Endothelial cell of umbilical vein (primary cell): ENCODE data around the gene RETREG3. TPM values are rescaled to one million over a fixed set of nuclear protein-coding genes. Genes with fewer than 3 reads are reported as not detected.

Experiments
- BruUV-seq: library from RNA; stranded (reverse); fragments of 400-500 nt; replicated peaks from 2 replicates; lab custom pipeline; 2021; lab: Mats Ljungman, UMichigan
- CTCF ChIA-PET: fragments of 300-600, 350-600 bp; sonication (Branson Sonifier 250); formaldehyde crosslinking; loops from one replicate; lab custom pipeline; 2021; ENCODE audit warnings: antibody characterized with exemption, inconsistent platforms; lab: Charles Lee
- POLR2A ChIA-PET: fragments of 300-600, 350-600 bp; sonication (Branson Sonifier 250); formaldehyde crosslinking; loops from one replicate; lab custom pipeline; 2021; ENCODE audit warnings: antibody characterized with exemption, inconsistent platforms; lab: Charles Lee
- DNase-seq: peaks from one replicate; pipeline ENCODE4 v3.0.0-alpha.2; 2011; ENCODE audit warnings: low read depth, low spot score
- FAIRE-seq: peaks from 2 replicates; lab custom pipeline; 2011; peaks lifted over from hg19 to GRCh38; lab: Jason Lieb, UNC
- H2AFZ ChIP-seq: 2 replicates; pipeline ENCODE4 v1.6.0; 2012; ENCODE audit warnings: low read depth, low read length, control low read depth, inconsistent platforms
- H3K27ac ChIP-seq: 2 replicates; pipeline ENCODE4 v1.5.1; 2011; ENCODE audit warnings: low read depth, mild to moderate bottlenecking, control low read depth, low read length, moderate library complexity; ENCODE audit not compliant: insufficient read depth
- H3K27me3 ChIP-seq, 2 experiments: 2 replicates each; pipeline versions ENCODE4 v1.6.0 to v1.6.1; 2011; ENCODE audit warnings: low read length in 2 of 2, mixed read lengths in 1 of 2; ENCODE audit not compliant: control insufficient read depth in 2 of 2, insufficient read depth in 2 of 2
- H3K36me3 ChIP-seq, 2 experiments: 2 replicates in 1 of 2; 3 replicates in 1 of 2; pipeline ENCODE4 v1.5.1; 2011; ENCODE audit warnings: low read length in 2 of 2, mild to moderate bottlenecking in 1 of 2, moderate library complexity in 1 of 2; ENCODE audit not compliant: control insufficient read depth in 2 of 2, insufficient read depth in 2 of 2; ENCODE audit errors: extremely low read depth in 1 of 2
- H3K4me1 ChIP-seq: 3 replicates; pipeline ENCODE4 v1.5.1; 2011; ENCODE audit warnings: mild to moderate bottlenecking, low read length; ENCODE audit not compliant: control insufficient read depth, insufficient read depth; ENCODE audit errors: extremely low read depth
- H3K4me2 ChIP-seq: 2 replicates; pipeline ENCODE4 v1.6.1; 2011; ENCODE audit warnings: low read length, control low read depth, mixed read lengths; ENCODE audit not compliant: insufficient read depth
- H3K4me3 ChIP-seq, 3 experiments: fragments of 200-600 bp in 1 of 3; sonication (generic), shearing (Covaris generic) in 1 of 3; replicated peaks in 1 of 3; 2 replicates each; pipeline ENCODE4 v1.5.1; 2011 to 2016; ENCODE audit warnings: control low read depth in 3 of 3, low read length in 3 of 3, mild to moderate bottlenecking in 2 of 3, inconsistent platforms in 1 of 3, low read depth in 1 of 3, moderate library complexity in 1 of 3; ENCODE audit not compliant: insufficient read depth in 1 of 3
- H3K79me2 ChIP-seq: 2 replicates; pipeline ENCODE4 v1.6.0; 2012; ENCODE audit warnings: low read length, inconsistent platforms; ENCODE audit not compliant: control insufficient read depth, insufficient read depth
- H3K9ac ChIP-seq: replicated peaks from 2 replicates; pipeline ENCODE3; 2011; ENCODE audit warnings: low read length, control low read depth; ENCODE audit not compliant: insufficient read depth; ENCODE audit errors: extremely low read depth
- H3K9me1 ChIP-seq: replicated peaks from 3 replicates; pipeline ENCODE4 v1.6.0; 2011; ENCODE audit warnings: mild to moderate bottlenecking, low read length; ENCODE audit not compliant: control insufficient read depth, insufficient read depth; ENCODE audit errors: extremely low read depth
- H3K9me3 ChIP-seq: replicated peaks from 2 replicates; pipeline ENCODE4 v1.5.1; 2012; ENCODE audit warnings: low read length, inconsistent platforms; ENCODE audit not compliant: control insufficient read depth, insufficient read depth
- H4K20me1 ChIP-seq: replicated peaks from 2 replicates; pipeline ENCODE3; 2011; ENCODE audit warnings: mild to moderate bottlenecking, low read length; ENCODE audit not compliant: control insufficient read depth, insufficient read depth; ENCODE audit errors: extremely low read depth
- EZH2 ChIP-seq: IDR thresholded peaks from 2 replicates; pipeline ENCODE4 v1.6.1; 2012; ENCODE audit warnings: borderline replicate concordance, low read depth, mild to moderate bottlenecking, moderate library complexity, low read length, inconsistent platforms; ENCODE audit not compliant: severe bottlenecking
- FOS ChIP-seq: IDR thresholded peaks from 2 replicates; pipeline ENCODE4 v1.6.1; 2011; ENCODE audit warnings: mild to moderate bottlenecking, low read length, moderate library complexity, borderline replicate concordance; ENCODE audit not compliant: insufficient read depth
- GATA2 ChIP-seq: IDR thresholded peaks from 2 replicates; pipeline ENCODE4 v1.7.0; 2011; ENCODE audit warnings: low read depth, mild to moderate bottlenecking, moderate library complexity, mixed read lengths, low read length; ENCODE audit not compliant: insufficient read length, insufficient read depth
- JUN ChIP-seq: IDR thresholded peaks from 2 replicates; pipeline ENCODE4 v1.6.1; 2011; ENCODE audit warnings: borderline replicate concordance, low read depth; ENCODE audit not compliant: insufficient read length, insufficient read depth
- MAX ChIP-seq: IDR thresholded peaks from 2 replicates; pipeline ENCODE4 v1.6.1; 2011; ENCODE audit not compliant: insufficient read depth, insufficient read length
- MYC ChIP-seq: IDR thresholded peaks from one replicate; pipeline ENCODE4 v1.6.1; 2011; ENCODE audit warnings: mild to moderate bottlenecking, low read depth, low read length
- POLR2A ChIP-seq: IDR thresholded peaks from 2 replicates; pipeline ENCODE4 v1.6.1; 2012; ENCODE audit warnings: low read depth, mild to moderate bottlenecking, control low read depth, low read length
- POLR2AphosphoS5 ChIP-seq: IDR thresholded peaks from 2 replicates; pipeline ENCODE4 v1.6.1; 2012; ENCODE audit warnings: low read depth, mild to moderate bottlenecking, control low read depth, low read length, moderate library complexity; ENCODE audit not compliant: insufficient read depth
- dilution Hi-C: fragments of 300-500 bp; cut with MboI; formaldehyde crosslinking; loops from one replicate; pipeline ENCODE4 v1.15.0; 2019; ENCODE audit warnings: low sequenced_read_pairs; ENCODE audit not compliant: extremely low pct_ligation_motif_present
- intact Hi-C: fragments of 100-400 bp; cut with micrococcal nuclease; formaldehyde crosslinking; loops from one replicate; pipeline ENCODE4 v1.10.0; 2022
- polyA plus RNA-seq, 4 experiments: library from polyadenylated mRNA; depleted of rRNA in 3 of 4; stranded (reverse) in 3 of 4; unstranded in 1 of 4; fragments of >200 nt; gene quantifications; 2 replicates each; pipeline versions ENCODE4 v1.2.1 to v1.2.3, GENCODE V29; 2011 to 2012; ENCODE audit warnings: missing spikeins in 1 of 4
- total RNA-seq: library from RNA; stranded (reverse); gene quantifications from 2 replicates; pipeline ENCODE4 v1.2.3, GENCODE V29; 2021

The RETREG3 gene
- total and polyA plus RNA-seq, 2 donors (not counting 3 experiments of a cell fraction or from before 2014, with no cell fraction given), result 36.2 to 53.4 TPM

DNA sequence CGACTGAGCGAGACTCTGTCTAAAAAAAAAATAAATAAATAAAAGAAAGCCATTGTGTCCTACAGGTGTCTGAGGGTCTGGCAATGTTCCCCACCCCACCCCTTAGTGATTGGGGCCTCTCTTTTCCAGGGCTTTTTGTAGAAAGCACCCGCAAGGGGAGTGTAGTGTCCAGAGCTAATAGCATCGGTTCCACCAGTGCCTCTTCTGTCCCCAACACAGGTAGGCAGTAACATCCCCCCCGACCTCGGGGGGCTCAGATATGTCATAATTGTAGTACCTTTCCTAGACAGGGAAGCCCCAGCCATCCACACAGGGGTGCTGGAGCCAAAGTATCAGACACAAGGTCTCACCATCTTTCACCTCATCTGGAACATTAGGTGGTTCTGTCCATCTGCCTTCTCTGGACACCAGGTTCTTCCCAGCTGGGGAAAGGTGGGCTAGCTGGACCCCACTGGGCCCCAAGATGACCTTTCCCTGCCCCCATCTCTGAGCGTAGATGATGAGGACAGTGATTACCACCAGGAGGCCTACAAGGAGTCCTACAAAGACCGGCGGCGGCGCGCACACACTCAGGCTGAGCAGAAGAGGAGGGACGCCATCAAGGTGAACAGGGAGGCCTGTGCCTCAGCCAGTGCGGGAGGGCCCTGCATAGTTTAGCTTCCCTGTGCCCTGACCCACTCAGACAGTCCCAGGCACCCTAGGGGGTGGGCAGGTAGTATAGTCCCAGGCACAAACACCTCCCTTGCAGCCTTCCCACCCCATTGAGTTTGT, 40.6 kb downstream of the RETREG3 start:
- no peak for FAIRE-seq

GRCh38 chr17:42566883-42567573, 42.1 kb downstream of the RETREG3 start, which contains the start of gene MLX:
TSS of gene MLX (plus strand) at chr17:42567100. CDS start at chr17:42567125, 25 bp downstream.
- no TSS peak for BruUV-seq

More for the DNA sequence above, 40.6 kb downstream of the RETREG3 start:
- H3K27ac ChIP-seq, result no peak overlapping the region
- peaks cover 20% of the 10 kb centered on the region for H3K79me2 ChIP-seq
- no peak overlapping the region for H3K9ac ChIP-seq
- BruUV-seq, result no TSS peak
- H3K4me1 ChIP-seq, result peaks cover 17% of the 10 kb centered on the region
- CTCF ChIA-PET, result interaction anchor here (0.9 to 5.4 kb wide), 4 partner anchors 9 to 256 kb away, joined by 3 to 38 read pairs (median 4); partner anchors contain the start of genes CCR10 and PSMC3IP
- H4K20me1 ChIP-seq, result no peaks in the 10 kb centered on the region
- intact Hi-C loops (no loop called here), dilution Hi-C loops (no loop called here)
- H2AFZ ChIP-seq, result no peak overlapping the region
- no peak for TF ChIP-seq FOS
- TF ChIP-seq MAX, result no peak
- TF ChIP-seq POLR2A, result peak; percentile 32
- DNase-seq, result no peak
- POLR2A ChIA-PET, result no interaction called here
- H3K4me2 ChIP-seq, result no peak overlapping the region
- H3K9me3 ChIP-seq, result no peaks in the 10 kb centered on the region
- no peaks in the 10 kb centered on the region for H3K9me1 ChIP-seq
- H3K27me3 ChIP-seq, result no peaks in the 10 kb centered on the region
- peaks cover 30 to 52% of the 10 kb centered on the region in 2 experiments for H3K36me3 ChIP-seq
- no peak overlapping the region for H3K4me3 ChIP-seq

More at GRCh38 chr17:42566883-42567573, 42.1 kb downstream of the RETREG3 start, which contains the start of gene MLX:
- no peaks in the 10 kb centered on the region for H3K9me1 ChIP-seq
- H3K4me3 ChIP-seq, result peak within 1 kb of the TSS; percentile 29 to 70 (median 61)
- peaks cover 27% of the 10 kb centered on the region for H3K4me1 ChIP-seq
- FAIRE-seq (peak; percentile 87), DNase-seq (peak; percentile 92)
- H3K27ac ChIP-seq, result peak within 1 kb of the TSS; percentile 0
- H3K4me2 ChIP-seq, result peak within 1 kb of the TSS; percentile 57
- peaks cover 19 to 39% of the 10 kb centered on the region in 2 experiments for H3K36me3 ChIP-seq
- CTCF ChIA-PET, result interaction anchor here (0.9 to 5.4 kb wide), 7 partner anchors 11 to 345 kb away, joined by 3 to 38 read pairs (median 3); partner anchors contain the start of genes CCR10, PSMC3IP, RETREG3 and TUBG1
- H3K79me2 ChIP-seq, result peaks cover 35% of the 10 kb centered on the region
- POLR2A ChIA-PET, result no interaction called here
- dilution Hi-C loops (no loop called here), intact Hi-C loops (loop anchor here (1.0 kb wide), 1 partner anchor 10 kb away; the partner anchor contains the start of gene PSMC3IP)
- H3K9ac ChIP-seq, result peak within 1 kb of the TSS; percentile 56
- no peaks in the 10 kb centered on the region for H3K9me3 ChIP-seq
- no peaks in the 10 kb centered on the region for H4K20me1 ChIP-seq
- H2AFZ ChIP-seq, result peak within 1 kb of the TSS; percentile 76
- TF ChIP-seq POLR2AphosphoS5 (peak; percentile 78), POLR2A (peak; percentile 70), EZH2 (no peak), MAX (peak; percentile 95), GATA2 (no peak), MYC (no peak), JUN (no peak)
- H3K27me3 ChIP-seq, result no peaks in the 10 kb centered on the region
